HG02840 (cell line): ENCODE data around the gene TOB2.
A peak's percentile ranks its signal among the peaks of the same experiment; 100 is the strongest.
"Not testable (repeated sequence)": the region's sequence is repeated elsewhere in the genome, so short reads cannot be mapped to it uniquely, and the experiment has no call there.

Experiments
- ATAC-seq: cut with Tn5 transposase; IDR thresholded peaks from one replicate; pipeline ENCODE4 v1.9.1; 2021; ENCODE audit warnings: mild to moderate bottlenecking, moderate library complexity, moderate number of reproducible peaks; ENCODE audit not compliant: unreplicated experiment, low FRiP score

The TOB2 gene

DNA sequence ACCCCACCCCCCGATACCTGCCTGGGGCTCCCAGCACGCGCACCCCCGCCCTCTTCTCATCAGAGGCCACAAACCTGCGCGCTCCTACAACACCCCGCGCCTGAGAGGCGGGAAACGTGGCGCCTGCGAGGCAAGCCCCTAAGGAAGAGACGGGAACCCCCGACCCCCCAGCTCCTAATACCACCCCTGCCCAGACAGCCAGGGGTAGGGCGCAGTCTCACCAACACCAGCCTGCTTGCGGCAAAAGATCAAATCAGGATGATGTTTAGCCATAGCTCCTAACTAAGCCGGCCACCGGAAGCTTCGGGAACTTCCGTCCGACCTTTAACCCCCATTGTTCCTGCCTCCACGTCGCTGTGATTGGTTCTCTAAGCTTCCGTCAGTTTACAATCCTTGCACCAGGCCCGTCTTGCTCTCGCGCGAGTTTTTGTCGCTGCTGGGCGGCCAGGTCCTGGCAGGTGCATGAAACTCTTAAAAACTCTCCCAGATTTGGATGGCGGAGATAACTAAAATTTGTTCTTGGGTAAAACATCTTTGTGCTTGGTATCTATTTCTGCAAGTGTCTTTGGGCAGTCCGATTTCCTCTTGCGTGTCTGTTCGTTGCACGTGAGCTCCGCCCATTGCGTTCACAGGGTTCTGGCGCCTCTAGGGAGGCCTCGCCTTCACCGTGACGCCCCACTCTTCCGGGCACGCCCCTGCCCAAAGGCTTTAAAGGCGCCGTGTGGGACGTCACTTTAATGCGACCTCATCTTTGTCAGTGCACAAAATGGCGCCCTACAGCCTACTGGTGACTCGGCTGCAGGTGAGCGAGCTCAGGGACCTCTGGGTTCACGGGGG is 22.0 kb upstream of the TOB2 start, which contains the start of the genes ACO2 and PHF5A:
TSS of gene ACO2 (plus strand) at position 737 of the 837 bp plus-strand sequence. CDS start at position 767, 30 bp downstream.
TSS of gene PHF5A (minus strand) at position 312 of the 837 bp plus-strand sequence. CDS start at position 273, 39 bp downstream.
- ATAC-seq = peak; percentile 92

DNA sequence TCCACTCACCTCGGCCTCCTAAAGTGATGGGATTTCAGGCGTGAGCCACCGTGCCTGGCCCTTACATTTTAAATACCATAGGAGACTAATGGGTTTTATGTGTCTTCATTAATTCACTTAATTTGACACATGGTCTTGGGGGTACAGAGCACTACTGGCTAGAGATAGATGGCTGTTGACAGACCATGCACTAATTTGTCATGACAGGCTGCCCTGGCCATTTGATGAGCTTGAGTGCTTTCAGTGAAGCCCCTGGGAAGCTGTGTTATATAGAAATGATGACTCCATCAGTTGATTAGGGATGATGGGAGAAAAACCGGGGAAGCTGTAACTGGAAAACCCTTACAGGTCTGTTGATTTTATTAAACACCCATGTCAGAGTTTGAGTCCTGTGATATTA is 15.3 kb upstream of the TOB2 start:
- ATAC-seq = no peak

DNA sequence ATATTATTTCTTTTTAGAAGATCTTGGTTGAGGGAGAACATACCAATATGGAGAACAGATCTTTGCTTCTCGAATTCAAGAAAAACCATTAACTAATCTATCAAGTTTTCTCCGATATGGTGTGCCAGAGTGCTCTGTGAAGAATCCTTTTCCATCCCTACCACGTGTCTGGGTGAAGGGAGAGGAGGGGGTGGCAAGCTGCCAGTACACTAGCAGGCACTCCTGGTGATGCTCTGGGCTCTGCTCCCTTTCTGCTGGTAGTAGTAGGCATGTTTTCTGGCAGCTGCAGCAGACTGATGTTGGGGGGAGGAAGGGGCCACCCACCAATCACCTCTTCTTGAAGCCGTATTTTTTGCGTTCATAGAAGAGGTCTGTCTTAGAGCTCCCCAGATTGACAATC is 13.5 kb upstream of the TOB2 start:
- ATAC-seq = not testable (repeated sequence)

DNA sequence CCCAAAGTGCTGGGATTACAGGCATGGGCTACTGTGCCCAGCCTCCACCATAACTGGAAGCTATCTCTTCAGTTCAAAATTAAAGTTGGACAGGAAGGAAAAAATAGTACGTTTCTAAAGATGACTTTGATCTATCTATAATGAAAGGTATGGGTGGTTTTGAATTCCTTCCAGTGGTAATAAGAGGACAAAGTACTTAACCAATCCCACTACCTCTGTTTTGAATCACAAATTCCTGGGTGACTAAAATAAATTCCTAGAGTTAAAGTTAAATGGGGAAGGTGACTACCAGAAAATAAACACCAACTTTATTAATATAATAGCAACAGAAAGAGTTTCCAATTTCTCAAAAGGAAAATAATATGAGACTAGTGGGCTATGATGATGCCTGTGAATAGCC is 12.8 kb upstream of the TOB2 start:
- ATAC-seq = no peak

DNA sequence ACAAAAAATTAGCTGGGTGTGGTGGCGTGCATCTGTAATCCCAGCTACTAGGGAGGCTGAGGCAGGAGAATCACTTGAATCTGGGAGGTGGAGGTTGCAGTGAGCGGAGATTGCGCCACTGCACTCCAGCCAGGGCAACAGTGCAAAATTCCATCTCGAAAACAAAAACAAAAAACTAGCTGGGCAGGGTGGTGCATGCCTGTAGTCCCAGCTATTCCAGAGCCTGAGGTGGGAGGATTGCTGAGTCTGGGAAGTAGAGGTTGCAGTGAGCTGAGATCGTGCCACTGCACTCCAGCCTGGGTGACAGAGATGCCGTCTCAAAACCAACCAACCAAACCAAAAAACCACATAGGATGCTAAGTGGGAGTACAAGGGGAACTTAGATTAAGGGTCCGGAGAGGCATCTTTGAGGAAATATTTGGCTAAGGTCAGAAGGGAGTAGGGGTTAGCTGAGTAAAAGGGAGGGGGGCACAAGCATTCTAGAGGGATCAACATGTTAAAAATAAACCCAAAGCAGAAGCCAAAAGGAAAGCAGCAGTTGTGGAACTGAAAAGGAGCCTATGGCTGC is 11.6 kb upstream of the TOB2 start:
- no peak for ATAC-seq

DNA sequence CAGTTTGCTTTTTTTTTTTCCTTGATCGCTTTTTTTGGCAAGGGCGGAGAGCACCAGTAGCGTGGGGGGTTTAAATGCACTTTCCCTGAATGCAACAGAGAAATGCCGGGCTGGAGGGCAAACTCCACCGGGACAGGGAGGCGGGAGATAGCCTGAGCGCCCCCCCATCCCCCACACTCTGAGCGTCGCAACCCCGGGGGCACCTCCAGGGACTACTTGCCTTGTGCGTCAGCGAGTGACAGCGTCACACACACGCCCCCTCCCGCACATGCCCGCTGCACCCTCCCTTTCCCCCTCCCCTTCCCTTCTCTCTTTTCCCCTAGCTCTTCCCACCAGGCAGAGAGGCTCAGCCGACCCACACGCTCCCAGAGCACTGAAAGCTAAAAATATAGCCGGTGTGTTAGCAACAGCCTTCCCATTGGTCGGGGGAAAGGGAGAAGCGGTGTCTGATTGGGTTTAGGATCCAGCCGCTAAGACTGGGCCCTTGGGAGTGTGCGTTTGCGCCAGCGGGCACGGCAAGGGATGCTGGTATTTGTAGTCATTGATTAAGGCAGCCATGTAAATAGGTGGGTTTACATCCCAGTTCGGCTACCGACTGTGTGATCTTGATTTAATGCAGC is 1.7 kb upstream of the TOB2 start:
- peak; percentile 37 for ATAC-seq

DNA sequence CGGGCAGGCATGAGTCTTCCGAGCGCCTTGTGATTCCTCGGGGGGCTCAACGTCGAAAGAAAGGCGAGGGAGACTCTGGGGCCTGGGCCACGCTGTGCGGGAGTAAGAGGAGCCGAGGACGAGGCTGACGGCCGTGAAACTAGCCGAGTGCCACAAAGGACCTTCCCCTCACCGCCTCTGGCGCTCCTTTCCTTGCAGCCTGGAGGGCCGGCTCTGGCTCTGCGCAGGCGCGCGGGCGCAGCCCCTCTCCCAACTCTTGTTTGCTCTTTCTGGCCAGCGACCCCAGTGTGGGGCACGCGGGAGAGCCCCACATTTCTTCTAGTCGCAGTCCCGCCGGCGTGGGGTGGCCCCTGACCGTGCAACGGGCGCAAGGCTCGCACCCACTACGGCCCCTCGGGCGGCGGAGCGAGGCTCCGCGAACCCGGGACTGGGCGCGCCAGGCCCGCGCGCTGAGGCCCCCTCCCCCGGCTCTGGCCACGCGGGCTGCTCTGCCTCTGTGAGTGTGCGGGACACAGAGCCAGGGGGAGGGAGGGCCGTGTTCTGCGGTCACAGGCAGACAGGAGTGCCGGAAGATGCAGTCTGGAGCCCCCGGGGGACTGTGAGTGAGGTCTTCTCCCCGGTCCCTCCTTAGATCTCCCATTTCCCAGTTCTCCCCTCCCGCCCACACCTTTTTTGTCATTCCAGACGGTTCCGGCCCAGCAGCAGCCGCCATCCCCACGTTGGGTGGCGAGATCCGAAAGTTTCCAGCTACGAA is 1.0 kb upstream of the TOB2 start:
- no peak for ATAC-seq

DNA sequence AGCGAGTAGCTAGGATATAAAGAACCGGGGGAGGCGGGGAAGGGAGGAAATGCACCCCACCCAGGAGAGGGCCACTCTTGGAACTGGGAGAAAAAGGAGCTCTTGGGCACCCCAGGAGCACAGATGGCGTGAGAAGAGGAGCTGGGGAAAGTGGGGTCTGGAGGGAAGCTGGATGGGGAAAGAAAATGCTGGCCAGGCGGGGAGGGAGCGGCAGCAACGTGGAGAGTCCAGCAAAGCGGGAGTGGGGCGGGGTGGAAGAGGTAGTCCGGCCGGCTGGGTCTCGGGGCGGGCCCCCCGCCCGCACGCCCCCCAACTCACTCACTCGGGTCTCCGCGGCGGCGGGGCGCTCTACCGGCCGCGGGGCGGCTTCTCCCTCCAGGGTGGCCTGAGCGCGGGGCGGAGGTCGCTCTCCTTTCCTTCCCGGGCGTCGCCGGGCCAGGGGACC is 522 bp downstream of the TOB2 start:
- ATAC-seq = no peak

DNA sequence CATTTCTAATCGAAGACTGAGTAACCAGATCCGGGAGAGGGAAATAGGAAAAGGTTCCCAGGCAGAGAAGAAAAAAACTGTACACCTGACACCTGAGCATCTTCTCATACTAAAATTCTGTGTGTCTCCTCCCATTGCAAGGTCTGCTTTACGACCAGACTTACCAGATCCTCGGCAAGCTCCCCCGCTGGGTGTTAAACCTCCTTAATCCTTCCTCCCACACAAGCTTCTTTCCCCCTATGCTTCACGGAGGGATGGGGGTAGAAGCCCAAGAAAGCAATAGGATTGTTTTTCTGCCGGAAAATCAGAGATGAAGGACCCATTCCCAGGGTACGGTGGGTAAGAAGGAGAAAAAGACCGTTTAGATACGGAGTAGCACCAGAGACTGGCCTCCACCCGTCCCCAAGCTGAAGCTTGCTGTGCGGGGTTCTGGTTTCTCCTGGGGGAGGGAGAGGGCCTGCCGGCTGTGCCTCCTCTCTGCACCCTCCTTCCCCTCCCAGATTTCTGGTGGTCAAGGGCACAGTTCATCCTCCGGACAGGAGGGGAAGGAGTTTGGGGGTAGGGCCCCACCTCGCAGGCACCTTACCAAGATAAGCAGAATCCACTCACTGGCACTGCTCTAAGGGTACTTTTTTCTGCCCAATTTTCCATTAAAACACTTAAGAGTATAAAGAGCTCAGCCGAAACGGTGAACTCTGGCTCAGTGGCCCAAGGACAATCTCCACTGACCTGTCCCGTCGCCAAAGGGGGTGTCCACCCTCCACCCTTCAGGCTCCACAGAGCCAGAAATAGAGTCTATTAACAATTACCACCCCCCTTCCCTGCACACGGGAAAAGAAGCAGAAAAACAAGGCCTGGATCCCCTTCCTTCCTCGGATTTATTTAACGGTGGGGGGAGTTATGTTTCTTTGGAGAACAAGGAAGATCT is 1.2 kb downstream of the TOB2 start:
- no peak for ATAC-seq

DNA sequence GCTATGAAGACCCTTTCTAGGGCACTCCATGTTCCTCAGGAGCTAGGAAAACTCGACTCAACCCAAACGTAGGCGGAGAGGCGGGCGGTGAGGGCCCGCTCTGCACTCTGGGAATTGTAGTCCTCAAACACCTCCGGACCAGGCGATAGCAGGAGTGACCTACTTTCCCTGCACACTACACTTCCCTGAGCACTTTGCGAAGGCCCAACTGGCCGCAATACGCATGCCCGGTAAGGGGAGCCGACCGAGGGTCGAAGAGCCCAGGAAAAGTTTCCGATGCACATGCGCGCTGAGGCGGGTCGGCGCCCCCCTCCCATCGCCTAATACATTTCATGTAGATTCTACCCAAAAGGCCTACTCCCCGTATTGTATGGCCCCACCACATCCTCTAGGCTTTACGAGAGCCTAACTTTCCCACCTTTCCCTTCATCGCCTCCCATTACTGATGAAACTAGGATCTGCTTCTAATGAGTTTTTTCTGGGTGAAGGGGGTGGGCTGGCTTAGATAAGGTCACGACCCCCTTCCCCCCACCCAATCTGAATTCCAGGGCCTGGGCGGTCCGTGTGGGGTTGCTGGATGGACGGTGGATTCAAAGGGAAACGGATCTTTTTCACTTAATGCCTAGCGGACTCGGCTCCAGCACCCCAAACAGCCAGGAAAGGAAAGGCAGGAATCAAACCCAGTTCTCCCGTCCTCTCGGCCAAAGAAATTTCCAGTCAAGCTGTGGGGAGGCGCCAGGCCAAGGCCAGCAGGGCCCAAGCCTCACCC is 2.1 kb downstream of the TOB2 start:
- ATAC-seq = peak; percentile 46

DNA sequence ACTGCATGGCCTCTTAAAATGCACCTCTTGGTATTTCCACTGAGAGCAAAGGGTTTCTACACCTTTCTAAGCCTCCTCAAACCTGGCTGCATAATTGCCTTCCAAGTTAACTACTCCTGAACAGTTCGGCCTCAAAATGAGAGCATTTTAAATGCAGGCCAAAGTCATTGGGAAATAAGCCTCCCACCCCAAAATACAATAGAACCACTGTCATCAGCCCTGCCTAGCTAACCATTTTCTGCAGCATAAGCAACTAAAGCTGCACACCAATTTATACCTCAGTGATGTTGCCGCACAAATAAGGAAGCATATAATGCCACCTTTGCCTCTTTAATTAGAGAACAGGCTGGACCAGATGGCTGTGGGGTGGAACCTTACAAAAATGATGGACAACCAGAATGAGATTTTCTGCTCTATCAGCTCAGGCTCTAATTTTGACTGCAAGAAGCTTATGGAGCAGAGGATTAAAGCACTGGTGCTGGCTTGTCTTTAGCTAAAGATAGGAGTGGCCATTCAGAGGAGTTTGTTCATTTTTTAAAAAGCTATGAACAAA is 4.3 kb downstream of the TOB2 start:
- no peak for ATAC-seq

DNA sequence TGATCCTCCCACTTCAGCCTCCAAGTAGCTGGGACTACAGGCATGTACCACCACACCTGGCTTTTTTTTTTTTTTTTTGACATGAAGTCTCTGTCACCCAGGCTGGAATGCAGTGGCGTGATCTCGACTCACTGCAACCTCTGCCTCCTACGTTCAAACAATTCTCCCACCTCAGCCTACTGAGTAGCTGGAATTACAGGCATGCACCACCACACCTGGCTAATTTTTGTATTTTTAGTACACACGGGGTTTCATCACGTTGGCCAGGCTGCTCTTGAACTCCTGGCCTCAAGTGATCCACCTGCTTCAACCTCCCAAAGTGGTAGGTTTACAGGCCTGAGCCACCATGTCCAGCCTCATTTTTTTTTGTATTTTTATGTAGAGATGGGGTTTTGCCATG is 6.1 kb downstream of the TOB2 start:
- not testable (repeated sequence) for ATAC-seq

DNA sequence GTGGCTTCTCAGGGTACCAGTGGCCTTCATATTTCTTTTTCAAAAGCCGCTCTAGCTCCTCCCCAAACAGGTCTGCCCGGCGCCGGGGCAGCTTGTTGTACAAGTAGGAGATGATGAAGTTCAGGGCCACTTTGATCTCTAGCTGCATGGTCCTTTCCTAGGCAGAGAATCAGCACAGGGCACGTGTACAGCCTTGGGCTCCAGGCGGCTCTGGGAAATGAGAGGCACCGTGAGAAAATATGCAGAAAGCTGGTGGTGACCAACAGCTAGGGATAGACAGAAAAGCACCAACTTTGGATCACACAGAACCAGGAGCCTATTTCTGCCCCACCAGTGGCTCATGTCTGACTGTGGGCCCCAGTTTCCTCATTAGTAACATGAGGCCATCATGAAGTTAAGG is 9.4 kb downstream of the TOB2 start:
- ATAC-seq = no peak

DNA sequence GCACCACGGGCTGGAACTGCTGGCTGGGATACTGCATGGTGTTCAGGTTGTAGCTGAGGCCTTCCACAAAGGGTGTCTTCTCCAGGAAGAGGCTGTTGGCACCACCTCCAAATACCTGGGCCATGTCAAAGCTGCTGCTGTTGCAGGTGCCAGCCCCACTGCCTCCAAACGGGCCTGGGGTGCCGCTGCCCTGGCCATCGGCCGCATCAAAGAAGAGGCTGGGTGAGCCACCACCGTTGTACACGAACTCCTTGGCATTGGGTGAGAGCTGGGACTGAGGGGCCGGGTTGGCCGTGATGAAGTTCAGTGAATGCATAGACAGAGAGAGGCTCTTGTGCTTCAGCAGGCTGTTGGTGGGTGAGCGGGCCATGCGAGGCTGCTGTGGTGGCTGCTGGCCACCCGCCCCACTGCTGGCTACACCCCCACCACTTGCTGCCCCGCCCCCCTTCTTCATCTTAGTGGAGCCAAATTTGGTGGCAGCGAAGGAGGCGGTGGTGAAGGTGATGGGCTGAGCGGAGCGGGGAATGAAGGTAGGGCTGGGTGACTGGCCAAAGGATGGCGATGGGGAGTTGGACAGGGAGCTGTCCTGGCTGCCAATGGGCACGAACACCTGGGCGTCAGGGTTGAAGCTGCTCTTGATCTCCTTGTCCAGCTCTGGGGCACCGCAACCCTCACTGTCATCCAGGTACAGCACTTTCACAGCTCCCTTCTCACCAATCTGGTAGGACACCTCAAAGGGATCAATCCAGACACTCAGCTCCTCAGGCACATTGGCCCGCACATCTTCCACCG is 10.1 kb downstream of the TOB2 start:
- ATAC-seq = no peak

DNA sequence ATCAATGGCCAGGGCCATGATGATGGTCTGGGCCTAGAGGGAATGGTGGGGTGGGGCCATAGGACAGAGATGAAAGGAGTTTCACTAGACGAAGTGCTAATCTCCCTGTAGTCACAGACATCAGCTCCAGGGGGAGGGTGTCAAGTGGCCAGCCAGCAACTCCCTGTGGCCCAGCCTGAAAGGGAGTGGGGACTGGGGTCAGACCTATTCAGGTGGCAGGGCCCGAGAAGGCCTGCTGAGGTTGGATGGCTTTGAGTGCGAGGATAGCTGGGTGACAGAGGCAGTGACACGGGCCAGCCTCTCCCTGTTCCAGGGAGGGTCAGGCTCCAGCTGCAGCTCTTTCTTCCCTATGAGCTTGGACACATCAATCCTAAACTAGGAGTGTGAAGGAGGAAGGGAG is 11.0 kb downstream of the TOB2 start:
- no peak for ATAC-seq

DNA sequence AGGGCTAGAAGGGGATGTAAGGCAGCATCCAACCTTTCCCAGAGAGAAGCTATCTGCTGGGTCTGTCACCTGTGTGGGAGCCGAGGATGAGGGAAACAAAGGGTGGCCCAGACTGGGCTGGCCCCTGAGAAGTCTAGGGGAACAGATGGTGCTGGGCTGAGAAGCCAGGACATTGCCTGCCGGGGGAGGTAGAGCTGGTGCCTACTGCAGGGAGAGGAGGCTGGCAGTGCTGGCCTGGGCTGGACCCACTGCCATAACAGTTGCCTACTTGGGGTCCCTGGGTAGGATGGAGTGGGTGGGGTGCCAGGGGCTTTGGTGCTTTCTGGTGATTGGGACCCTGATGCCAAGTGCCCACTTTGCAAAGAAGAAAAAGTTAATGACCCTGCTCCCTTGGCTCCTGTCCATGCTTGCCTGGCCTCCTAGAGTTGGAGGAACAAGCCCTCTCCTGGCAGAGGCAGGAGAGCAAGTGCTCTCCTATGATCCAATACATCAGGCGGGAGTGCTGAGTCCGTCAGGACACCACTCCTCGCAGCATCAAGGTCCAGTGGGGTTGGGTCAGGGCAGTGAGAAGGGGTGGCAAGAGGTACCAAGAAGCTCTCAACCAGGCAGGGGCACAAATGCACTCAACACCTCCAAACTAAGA is 12.1 kb downstream of the TOB2 start:
- ATAC-seq = not testable (repeated sequence)

DNA sequence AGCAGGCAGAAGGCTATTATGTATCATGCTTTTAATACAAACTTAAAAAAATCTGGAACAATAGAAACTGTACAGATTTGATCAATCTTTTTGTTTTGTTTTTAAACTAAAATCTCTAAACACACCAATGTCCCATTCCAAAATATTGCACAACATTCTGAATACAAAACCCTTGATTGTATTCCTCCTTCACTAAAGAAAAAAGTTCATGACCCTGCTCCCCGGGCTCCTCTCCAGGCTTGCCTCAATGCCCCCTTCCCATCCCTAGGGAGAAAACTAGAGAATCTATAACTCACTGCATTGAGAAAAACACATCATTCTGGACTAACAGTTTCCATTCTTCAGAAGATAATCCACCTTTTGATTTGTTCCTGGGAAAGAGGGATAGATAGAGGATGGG is 13.1 kb downstream of the TOB2 start:
- ATAC-seq = not testable (repeated sequence)
